Right hindlimb (tissue), 1 donor: ENCODE data around the gene ZBTB1.

Source experiments
- DNase-seq: peaks from one replicate; pipeline ENCODE4 v3.0.0-alpha.2; 2018

ZBTB1 gene

GRCh38 chr14:64572386-64573104 lies 68.0 kb downstream of the ZBTB1 start:
- DNase-seq, result peak; percentile 41

DNA sequence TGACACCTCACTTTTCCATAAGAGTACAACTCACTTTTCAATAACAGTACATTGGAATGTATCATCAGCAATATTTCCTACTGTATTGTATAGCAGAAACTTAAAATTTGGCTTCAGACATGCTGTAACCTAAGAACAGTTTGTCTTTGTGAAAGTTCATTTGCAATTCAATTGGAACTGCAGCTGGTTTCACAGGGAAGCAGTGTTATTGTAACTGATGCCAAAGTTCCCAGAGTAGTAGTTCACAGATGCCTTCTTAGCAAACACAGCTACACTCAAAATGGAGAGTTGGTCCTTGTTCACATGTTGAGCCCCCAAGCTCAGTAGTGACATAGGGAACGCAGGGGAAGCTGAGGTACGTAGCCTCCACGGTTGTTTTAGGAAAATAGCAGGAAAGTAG lies 68.5 kb downstream of the ZBTB1 start:
- peak; percentile 58 for DNase-seq
